H9 (cell line): ENCODE data around the gene CPD. TPM values are rescaled to one million over a fixed set of nuclear protein-coding genes. Genes with fewer than 3 reads are reported as not detected.

ENCODE experiments used
- DNase-seq: peaks from one replicate; pipeline ENCODE4 v3.0.0-alpha.2; 2017
- H2AFZ ChIP-seq: one replicate; pipeline ENCODE4 v1.6.1; 2013; ENCODE audit warnings: mild to moderate bottlenecking, low read length, control low read depth, moderate library complexity
- H2AK5ac ChIP-seq: 2 replicates; pipeline ENCODE4 v1.6.1; 2013; ENCODE audit warnings: low read length, control low read depth, mixed read lengths; ENCODE audit not compliant: insufficient read length
- H2BK120ac ChIP-seq: one replicate; pipeline ENCODE4 v1.6.1; 2013; ENCODE audit warnings: low read depth, mild to moderate bottlenecking, low read length, control low read depth, inconsistent platforms; ENCODE audit not compliant: poor library complexity, severe bottlenecking
- H2BK12ac ChIP-seq: 2 replicates; pipeline ENCODE4 v1.6.1; 2013; ENCODE audit warnings: low read length, control low read depth, mixed read lengths, low read depth; ENCODE audit not compliant: insufficient read length
- H2BK15ac ChIP-seq: 2 replicates; pipeline ENCODE4 v1.6.1; 2013; ENCODE audit warnings: low read depth, low read length, control low read depth
- H2BK20ac ChIP-seq: one replicate; pipeline ENCODE4 v1.6.1; 2013; ENCODE audit warnings: low read depth, mild to moderate bottlenecking, low read length, control low read depth, inconsistent platforms; ENCODE audit not compliant: poor library complexity, severe bottlenecking
- H2BK5ac ChIP-seq: 2 replicates; pipeline ENCODE4 v1.6.1; 2013; ENCODE audit warnings: low read length, control low read depth, mixed read lengths; ENCODE audit not compliant: insufficient read length
- H3K14ac ChIP-seq: 2 replicates; pipeline ENCODE4 v1.6.1; 2013; ENCODE audit warnings: low read length, control low read depth; ENCODE audit not compliant: insufficient read depth
- H3K18ac ChIP-seq: 2 replicates; pipeline ENCODE4 v1.6.1; 2013; ENCODE audit warnings: low read depth, mild to moderate bottlenecking, mixed read lengths, low read length, control low read depth; ENCODE audit not compliant: insufficient read length
- H3K23ac ChIP-seq: 2 replicates; pipeline ENCODE4 v1.6.1; 2013; ENCODE audit warnings: low read length, control low read depth, mixed read lengths, low read depth; ENCODE audit not compliant: insufficient read length
- H3K23me2 ChIP-seq: 2 replicates; pipeline ENCODE4 v1.6.1; 2013; ENCODE audit warnings: low read depth, mild to moderate bottlenecking, mixed read lengths, low read length, control low read depth; ENCODE audit not compliant: insufficient read length, poor library complexity, severe bottlenecking
- H3K27ac ChIP-seq: 2 replicates; pipeline ENCODE4 v1.5.1; 2013; ENCODE audit warnings: low read length, control low read depth, mixed read lengths, low read depth; ENCODE audit not compliant: insufficient read length
- H3K27me3 ChIP-seq: 2 replicates; pipeline ENCODE4 v1.6.1; 2013; ENCODE audit warnings: low read length, control low read depth, inconsistent platforms; ENCODE audit not compliant: insufficient read depth
- H3K4ac ChIP-seq: 2 replicates; pipeline ENCODE4 v1.6.1; 2013; ENCODE audit warnings: low read depth, mild to moderate bottlenecking, control low read depth, inconsistent platforms, low read length, moderate library complexity
- H3K4me1 ChIP-seq: 2 replicates; pipeline ENCODE4 v1.6.1; 2013; ENCODE audit warnings: low read length, control low read depth, inconsistent platforms; ENCODE audit not compliant: insufficient read depth
- H3K4me2 ChIP-seq: 2 replicates; pipeline ENCODE4 v1.6.1; 2013; ENCODE audit warnings: low read length, control low read depth, mixed read lengths; ENCODE audit not compliant: insufficient read length, insufficient read depth
- H3K56ac ChIP-seq: 2 replicates; pipeline ENCODE4 v1.6.1; 2013; ENCODE audit warnings: low read depth, mild to moderate bottlenecking, mixed read lengths, low read length, control low read depth; ENCODE audit not compliant: insufficient read length
- H3K79me1 ChIP-seq: 2 replicates; pipeline ENCODE4 v1.6.1; 2013; ENCODE audit warnings: low read depth, mild to moderate bottlenecking, moderate library complexity, low read length, control low read depth, inconsistent platforms; ENCODE audit not compliant: insufficient read depth, poor library complexity, severe bottlenecking
- H3K79me2 ChIP-seq: 2 replicates; pipeline ENCODE4 v1.6.1; 2013; ENCODE audit warnings: low read length, control low read depth, inconsistent platforms; ENCODE audit not compliant: insufficient read depth
- H3K9ac ChIP-seq: 2 replicates; pipeline ENCODE4 v1.6.1; 2013; ENCODE audit warnings: low read length, control low read depth, mixed read lengths; ENCODE audit not compliant: insufficient read length; ENCODE audit errors: extremely low read depth
- H3K9me3 ChIP-seq: one replicate; pipeline ENCODE4 v1.6.1; 2013; ENCODE audit warnings: low read depth, low read length, inconsistent platforms; ENCODE audit not compliant: control insufficient read depth
- H3T11ph ChIP-seq: one replicate; pipeline ENCODE4 v1.6.1; 2013; ENCODE audit warnings: mild to moderate bottlenecking, low read length, control low read depth, inconsistent platforms
- H4K20me1 ChIP-seq: one replicate; pipeline ENCODE4 v1.6.1; 2013; ENCODE audit not compliant: control insufficient read depth, insufficient read length, insufficient read depth
- H4K5ac ChIP-seq: 2 replicates; pipeline ENCODE4 v1.6.1; 2013; ENCODE audit warnings: low read depth, mild to moderate bottlenecking, mixed read lengths, low read length, control low read depth; ENCODE audit not compliant: insufficient read length
- H4K8ac ChIP-seq: replicated peaks from 2 replicates; pipeline ENCODE4 v1.6.1; 2013; ENCODE audit warnings: low read length, control low read depth, mixed read lengths, low read depth; ENCODE audit not compliant: insufficient read length
- H4K91ac ChIP-seq: 2 replicates; pipeline ENCODE4 v1.6.1; 2013; ENCODE audit warnings: low read depth, mild to moderate bottlenecking, moderate library complexity, mixed read lengths, low read length, control low read depth; ENCODE audit not compliant: insufficient read length
- H3K27ac Mint-ChIP-seq, 3 experiments: 2 replicates in 2 of 3; 3 replicates in 1 of 3; pipeline ENCODE4 v1.8.0; 2020 to 2021; ENCODE audit warnings: mixed read lengths in 3 of 3, mild to moderate bottlenecking in 1 of 3, moderate library complexity in 1 of 3
- H3K27me3 Mint-ChIP-seq: 2 replicates; pipeline ENCODE4 v1.8.0; 2021; ENCODE audit warnings: low read depth, mild to moderate bottlenecking, moderate library complexity, mixed read lengths
- H3K36me3 Mint-ChIP-seq, 3 experiments: 2 replicates in 2 of 3; 3 replicates in 1 of 3; pipeline ENCODE4 v1.8.0; 2020 to 2021; ENCODE audit warnings: low read depth in 3 of 3, mixed read lengths in 3 of 3; ENCODE audit not compliant: insufficient read depth in 1 of 3
- H3K4me1 Mint-ChIP-seq, 2 experiments: 2 replicates each; pipeline ENCODE4 v1.8.0; 2020; ENCODE audit warnings: mixed read lengths in 2 of 2
- H3K4me3 Mint-ChIP-seq, 2 experiments: 2 replicates in 1 of 2; 3 replicates in 1 of 2; pipeline ENCODE4 v1.8.0; 2020 to 2021; ENCODE audit warnings: mild to moderate bottlenecking in 2 of 2, mixed read lengths in 2 of 2, moderate library complexity in 1 of 2
- H3K9me3 Mint-ChIP-seq, 2 experiments: 2 replicates in 1 of 2; 3 replicates in 1 of 2; pipeline ENCODE4 v1.8.0; 2020; ENCODE audit warnings: mild to moderate bottlenecking in 2 of 2, mixed read lengths in 2 of 2, moderate library complexity in 1 of 2
- CTCF ChIP-seq: fragments of 200-600 bp; sonication (generic); conservative IDR thresholded peaks from 3 replicates; pipeline ENCODE4 v1.8.0; 2021; ENCODE audit warnings: antibody characterized with exemption, mild to moderate bottlenecking
- WGBS: extraction: QIAGEN DNeasy Blood & Tissue Kit; methylation state at CpG from one replicate; pipeline ENCODE4 v1.1.7; 2013; ENCODE audit warnings: missing lambda C conversion rate, low lambda C conversion rate, mixed read lengths; ENCODE audit not compliant: insufficient read length; ENCODE audit errors: extremely low coverage; 5-methylcytosine and 5-hydroxymethylcytosine counted together
- total RNA-seq: library from RNA; stranded (reverse); gene quantifications from 2 replicates; pipeline ENCODE4 v1.2.1, GENCODE V29; 2021

The CPD gene
- total RNA-seq, 1 experiment from 2014 or later: 47.0 TPM

- Histone ChIP-seq H3K4me2 (no peak overlapping the region), H3K14ac (no peak overlapping the region), H3K23me2 (no peaks in the 10 kb centered on the region), H3K9ac (no peak overlapping the region), H4K20me1 (no peaks in the 10 kb centered on the region), H3K23ac (no peak overlapping the region), H2AK5ac (no peak overlapping the region), H3K79me2 (no peaks in the 10 kb centered on the region), H3K9me3 (no peaks in the 10 kb centered on the region), H4K91ac (no peak overlapping the region), H2BK120ac (no peak overlapping the region), H2AFZ (no peak overlapping the region), H3K79me1 (no peaks in the 10 kb centered on the region), H3K27ac (no peak overlapping the region), H3K4ac (no peak overlapping the region), H2BK20ac (no peak overlapping the region), H3K4me1 (no peaks in the 10 kb centered on the region), H3K56ac (no peak overlapping the region), H2BK5ac (no peak overlapping the region), H3T11ph (no peak overlapping the region), H3K27me3 (no peaks in the 10 kb centered on the region), H2BK15ac (no peak overlapping the region), H4K5ac (no peak overlapping the region), H3K18ac (no peak overlapping the region), H4K8ac (no peak overlapping the region), H2BK12ac (no peak overlapping the region)
- Mint-ChIP-seq H3K27ac (no peak overlapping the region), H3K27me3 (no peaks in the 10 kb centered on the region; the same call in 1 of the 2 replicates), H3K36me3 (peaks cover 0 to 6% (median 2%) of the 10 kb centered on the region in 3 experiments; a peak in 3 of 7 replicates), H3K4me1 (peaks cover 5 to 7% of the 10 kb centered on the region in 2 experiments), H3K4me3 (no peak overlapping the region), H3K9me3 (peaks cover 4 to 13% of the 10 kb centered on the region in 2 experiments; a peak in 4 of 5 replicates)
- no peak for DNase-seq
- no peak for TF ChIP-seq CTCF
- WGBS: no CpG with 5 or more reads among the region's 5 CpGs
Measured at GRCh38 chr17:30358055-30358760, 20.5 kb upstream of the CPD start.
